Stimulated activated CD4-positive, alpha-beta T cell treated with anti-CD3 and anti-CD28 coated beads, Interleukin-1b, Interleukin-23, amount 100 ng/mL, for 24 hours (primary cell): ENCODE measurements around the gene VWDE.
A peak's percentile ranks its signal among the peaks of the same experiment; 100 is the strongest.
"Not testable (repeated sequence)": the region's sequence is repeated elsewhere in the genome, so short reads cannot be mapped to it uniquely, and the experiment has no call there.

Experiments
- DNase-seq, 4 experiments: peaks; one replicate each; pipeline ENCODE4 v3.0.0-alpha.2; 2020; ENCODE audit warnings: low read depth in 4 of 4, low spot score in 1 of 4

VWDE gene

DNA sequence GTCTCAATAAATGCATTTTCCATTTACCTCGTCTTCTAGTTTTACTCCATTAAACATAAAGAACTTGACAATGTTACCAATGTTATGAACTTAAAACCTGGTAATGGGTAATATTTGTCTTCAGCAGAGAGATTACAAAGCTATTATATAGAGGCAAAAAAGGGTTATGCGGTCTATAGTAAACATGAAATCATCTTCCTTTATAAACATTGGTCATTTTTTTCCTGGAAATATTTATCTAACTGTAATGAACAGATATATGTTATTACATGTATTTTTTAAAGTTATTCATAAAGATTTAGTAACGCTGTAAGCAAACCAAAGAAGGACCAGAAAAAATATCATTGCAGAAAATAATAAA is 1.3 kb downstream of the VWDE start:
- no peak for DNase-seq

GRCh38 chr7:12401538-12402364 is 1.9 kb downstream of the VWDE start:
- DNase-seq = no peak

DNA sequence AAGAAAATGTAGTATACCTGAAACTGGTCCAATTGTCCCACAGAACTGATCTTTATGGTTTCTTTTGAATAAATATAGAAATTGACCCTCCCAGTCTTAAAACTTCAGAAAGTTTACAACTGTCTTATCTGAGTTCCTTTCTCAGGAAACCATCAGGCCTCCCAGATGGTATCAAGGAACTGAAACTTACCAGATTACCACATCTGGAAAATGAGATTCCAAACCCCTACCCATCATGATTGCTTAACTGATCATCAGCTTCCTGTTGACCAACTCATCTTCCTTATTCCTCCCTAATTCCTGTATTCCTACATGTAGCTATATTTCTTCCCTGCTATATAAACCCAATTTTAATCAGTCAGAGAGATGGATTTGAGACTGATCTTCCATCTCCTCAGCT is 5.5 kb downstream of the VWDE start:
- DNase-seq = no peak

GRCh38 chr7:12397671-12398070 is 6.0 kb downstream of the VWDE start:
- no peak for DNase-seq

DNA sequence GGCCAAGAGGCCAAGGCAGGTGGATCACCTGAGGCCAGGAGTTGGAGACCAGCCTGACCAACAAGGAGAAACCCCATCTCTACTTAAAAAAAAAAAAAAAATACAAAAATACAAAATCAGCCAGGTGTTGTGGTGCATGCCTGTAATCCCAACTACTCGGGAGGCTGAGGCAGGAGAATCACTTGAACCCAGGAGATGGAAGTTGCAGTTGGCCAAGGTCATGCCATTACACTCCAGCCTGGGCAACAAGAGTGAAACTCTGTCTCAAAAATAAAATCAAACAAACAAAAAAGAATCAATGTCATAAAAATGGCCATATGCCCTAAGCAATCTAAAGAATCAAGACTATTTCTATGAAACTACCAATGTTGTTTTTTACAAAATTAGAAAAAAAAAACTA is 7.0 kb downstream of the VWDE start:
- DNase-seq = not testable (repeated sequence)

DNA sequence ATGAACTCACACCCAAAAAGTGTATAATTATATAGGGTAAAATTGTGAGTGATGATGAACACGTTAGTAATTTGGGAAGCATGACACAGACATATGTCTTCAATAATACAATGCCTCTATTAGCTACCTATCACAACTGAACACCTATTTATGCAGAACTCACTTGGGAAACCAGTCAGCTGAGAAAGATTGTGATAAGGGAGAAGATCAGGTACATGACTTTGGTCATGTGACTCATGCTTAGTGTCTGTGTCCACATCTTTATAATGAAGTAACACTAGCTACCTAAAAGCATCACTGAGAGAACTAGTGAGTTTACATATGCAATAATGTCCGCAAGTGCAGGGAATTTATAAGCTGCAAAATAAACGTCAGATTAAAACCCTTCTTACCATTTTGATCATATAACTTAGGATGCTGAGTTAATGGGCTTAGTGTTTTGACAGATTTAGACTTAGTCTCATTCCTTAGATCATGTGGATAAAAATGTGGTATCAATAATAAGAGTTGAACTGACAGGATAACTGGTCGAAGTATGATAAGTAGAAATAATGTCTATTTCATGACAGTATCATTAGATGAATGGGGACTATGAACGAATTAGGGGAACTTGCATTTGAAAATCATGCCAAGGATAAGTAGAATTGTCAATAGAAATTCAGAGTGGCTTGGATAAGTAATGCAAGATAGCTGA is 11.6 kb downstream of the VWDE start:
- no peak for DNase-seq

- DNase-seq = peak in 1 of 4 experiments; percentile 2
Measured at GRCh38 chr7:12389089-12389700, 14.5 kb downstream of the VWDE start.

DNA sequence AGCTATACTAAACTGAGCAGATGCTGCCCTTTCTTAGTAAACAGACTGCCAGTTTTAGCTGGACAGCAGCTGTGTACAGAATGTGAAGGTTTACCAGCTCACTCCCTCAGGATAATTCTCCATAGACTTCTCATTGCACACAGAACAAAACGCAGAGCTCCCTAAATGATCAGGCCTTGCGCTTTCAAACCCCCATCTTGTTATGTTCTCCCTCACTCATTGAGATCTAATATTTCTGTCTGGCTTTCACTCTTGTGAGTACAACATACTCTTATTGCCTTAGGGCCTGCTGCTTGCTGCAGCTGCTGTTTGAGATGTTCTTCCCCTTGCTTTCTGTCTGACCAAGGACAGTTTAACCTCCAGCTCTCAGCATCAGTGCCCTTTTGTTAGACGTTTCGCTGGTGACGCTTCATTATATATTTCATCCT is 17.3 kb downstream of the VWDE start:
- no peak for DNase-seq

GRCh38 chr7:12385364-12385786 is 18.3 kb downstream of the VWDE start:
- DNase-seq = no peak

- no peak for DNase-seq
Measured at GRCh38 chr7:12383377-12383776, 20.3 kb downstream of the VWDE start.

DNA sequence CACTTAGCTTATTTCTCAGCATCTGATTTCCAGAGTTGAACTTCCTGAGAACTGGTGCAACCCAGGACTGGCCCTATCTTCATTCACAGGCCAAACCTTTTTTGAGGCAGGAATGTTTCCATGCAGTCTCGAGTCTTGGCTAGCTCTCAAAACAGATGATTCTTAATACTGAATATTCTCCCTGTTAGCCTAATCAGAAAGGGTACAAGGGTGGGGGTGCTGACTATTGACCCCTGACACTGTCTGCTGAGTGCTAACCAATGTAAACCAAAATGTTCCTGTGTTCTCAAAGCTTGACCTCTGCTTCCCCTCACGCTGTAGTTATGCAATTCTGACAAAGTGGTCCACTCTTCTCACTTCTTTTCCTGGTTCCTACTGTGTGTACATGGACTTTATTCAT is 25.3 kb downstream of the VWDE start:
- no peak for DNase-seq

DNA sequence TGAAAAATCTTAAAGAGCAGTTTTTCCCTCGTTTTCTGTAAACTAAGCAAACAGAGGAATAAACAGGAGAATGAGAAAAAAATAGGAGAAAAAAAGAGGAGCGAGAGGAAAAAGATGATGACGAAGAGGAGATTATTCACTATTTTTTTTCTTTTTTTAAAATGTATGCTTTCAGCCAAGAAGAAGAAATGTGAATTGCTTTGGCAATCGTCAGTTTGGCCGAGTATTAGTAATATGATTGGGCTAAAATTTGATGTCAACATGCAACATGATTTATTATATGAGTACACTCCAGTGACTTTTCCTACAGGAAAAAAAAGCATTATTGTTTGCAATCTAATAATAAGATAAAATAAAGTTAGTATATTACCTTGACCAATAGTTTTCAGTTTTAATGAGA is 26.3 kb downstream of the VWDE start:
- no peak for DNase-seq

DNA sequence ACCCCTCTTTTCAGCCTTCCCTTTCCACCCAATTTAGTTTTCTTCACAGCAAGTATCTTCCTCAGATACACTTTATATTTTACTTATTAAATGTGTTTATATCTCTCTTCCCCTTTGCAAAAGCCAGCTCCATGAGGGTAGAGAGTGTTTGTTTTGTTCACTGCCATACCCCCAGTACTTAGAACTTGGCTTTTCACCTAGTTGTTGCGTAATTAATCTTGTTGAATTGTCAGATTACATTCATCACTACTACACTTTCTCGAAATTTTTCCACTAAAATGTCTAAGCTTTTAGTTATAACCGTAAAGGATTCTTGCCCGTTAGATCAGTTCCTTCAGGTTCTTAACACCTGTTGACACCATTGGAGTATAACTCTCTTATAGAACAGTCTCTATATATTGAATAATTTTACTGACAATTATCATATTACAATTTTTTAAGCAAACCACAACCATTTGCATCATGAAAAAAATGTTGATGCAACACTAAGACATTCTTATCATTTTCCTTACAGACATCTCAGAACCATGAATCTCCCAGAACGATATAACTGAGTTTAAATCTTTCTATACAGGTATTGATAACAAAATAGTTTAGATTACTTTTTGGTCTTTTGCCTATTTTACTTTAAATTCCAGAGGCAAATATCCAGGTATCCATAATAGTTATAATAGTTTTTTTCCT is 29.9 kb downstream of the VWDE start:
- DNase-seq = no peak

GRCh38 chr7:12370249-12370648 is 33.4 kb downstream of the VWDE start:
- DNase-seq = no peak

GRCh38 chr7:12369756-12370155 is 33.9 kb downstream of the VWDE start:
- no peak for DNase-seq

- no peak for DNase-seq
Measured at GRCh38 chr7:12369072-12369471, 34.6 kb downstream of the VWDE start.

DNA sequence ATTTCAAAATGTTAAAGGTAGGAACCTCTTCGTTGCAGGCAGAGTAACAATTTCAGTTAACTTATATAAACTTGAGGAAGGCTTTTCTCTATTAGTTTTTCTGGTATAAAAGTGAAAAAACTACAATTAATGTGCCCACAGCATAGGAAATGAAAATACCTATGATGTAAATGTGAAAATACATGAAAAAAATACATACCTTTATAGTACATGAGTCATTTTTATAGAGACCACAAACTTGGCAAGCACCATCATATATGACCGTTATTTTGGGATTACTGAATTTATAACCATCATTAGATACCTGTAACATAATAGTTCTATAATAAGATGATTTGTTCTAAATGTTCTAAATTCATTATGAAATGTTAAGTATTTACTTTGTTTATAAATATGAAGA is 42.7 kb downstream of the VWDE start:
- DNase-seq = no peak

GRCh38 chr7:12358694-12359093 is 45.0 kb downstream of the VWDE start:
- no peak for DNase-seq

DNA sequence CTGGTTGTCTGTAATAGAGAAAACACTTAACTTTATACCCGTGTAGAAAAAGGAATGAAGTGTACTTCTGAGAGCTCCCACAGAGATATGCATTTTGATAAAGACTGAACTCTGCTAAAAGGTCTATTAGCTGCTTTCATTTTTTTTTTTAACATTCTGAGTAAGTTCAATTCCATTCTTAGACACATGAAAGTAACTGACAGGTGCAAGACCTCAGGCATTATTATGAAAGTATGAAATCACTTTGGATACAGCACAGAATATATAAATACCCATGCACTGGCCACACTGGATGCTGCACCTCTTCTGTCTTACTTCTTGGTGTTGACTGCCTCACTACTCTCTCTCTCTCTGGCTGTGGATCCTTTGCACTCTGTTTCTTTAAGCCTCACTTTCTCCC is 46.2 kb downstream of the VWDE start:
- no peak for DNase-seq

- DNase-seq = no peak
Measured at GRCh38 chr7:12351843-12352242, 51.8 kb downstream of the VWDE start.

- DNase-seq = no peak
Measured at GRCh38 chr7:12350971-12351370, 52.7 kb downstream of the VWDE start.

DNA sequence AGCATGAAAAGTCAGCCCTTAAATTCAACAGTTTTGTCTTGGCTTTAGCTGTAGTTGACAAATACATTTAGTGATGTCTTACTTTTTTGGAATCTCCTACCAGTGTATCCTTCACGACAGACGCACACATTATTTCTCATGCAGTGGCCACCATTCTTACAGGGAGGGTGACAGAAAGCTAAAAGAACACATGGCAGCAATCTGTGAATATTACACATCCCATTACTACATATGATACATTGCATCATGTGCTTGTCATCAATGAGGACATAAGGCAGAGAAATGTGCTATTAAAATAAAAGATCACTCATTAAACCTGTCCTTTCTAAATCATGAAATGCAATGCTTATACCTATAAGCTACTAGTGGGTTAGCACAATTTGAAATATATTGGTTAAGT is 66.6 kb downstream of the VWDE start:
- DNase-seq = no peak
